ENCODE measurements around the gene ARHGAP33.

DNA sequence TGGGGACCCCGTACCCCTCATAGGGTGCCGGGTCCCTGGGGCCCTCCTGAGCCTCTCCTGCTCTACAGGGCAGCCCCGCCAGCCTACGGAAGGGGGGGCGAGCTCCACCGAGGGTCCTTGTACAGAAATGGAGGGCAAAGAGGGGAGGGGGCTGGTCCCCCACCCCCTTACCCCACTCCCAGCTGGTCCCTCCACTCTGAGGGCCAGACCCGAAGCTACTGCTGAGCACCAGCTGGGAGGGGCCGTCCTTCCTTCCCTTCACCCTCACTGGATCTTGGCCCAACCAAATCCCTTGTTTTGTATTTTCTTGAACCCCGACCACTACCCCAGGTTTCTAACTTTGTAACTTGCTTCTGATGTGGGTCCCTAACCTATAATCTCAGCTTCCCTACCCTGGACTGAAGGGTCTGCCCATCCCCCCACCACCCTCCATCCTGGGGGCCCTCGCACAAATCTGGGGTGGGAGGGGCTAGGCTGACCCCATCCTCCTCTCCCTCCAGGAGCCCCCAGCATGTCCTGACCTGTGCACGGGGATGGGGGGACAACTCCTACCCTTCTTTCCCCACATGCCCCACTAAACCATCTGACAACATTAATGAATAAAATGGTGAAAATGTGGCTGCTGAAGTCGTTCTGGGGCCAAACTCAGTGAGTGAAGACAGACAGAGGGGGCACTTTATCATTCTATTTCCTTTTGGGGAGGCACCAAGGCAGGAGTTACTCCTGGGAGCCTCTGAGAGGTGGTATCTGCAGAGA, 13.0 kb downstream of the ARHGAP33 start:
- TF ChIP-seq, protein P1, sequence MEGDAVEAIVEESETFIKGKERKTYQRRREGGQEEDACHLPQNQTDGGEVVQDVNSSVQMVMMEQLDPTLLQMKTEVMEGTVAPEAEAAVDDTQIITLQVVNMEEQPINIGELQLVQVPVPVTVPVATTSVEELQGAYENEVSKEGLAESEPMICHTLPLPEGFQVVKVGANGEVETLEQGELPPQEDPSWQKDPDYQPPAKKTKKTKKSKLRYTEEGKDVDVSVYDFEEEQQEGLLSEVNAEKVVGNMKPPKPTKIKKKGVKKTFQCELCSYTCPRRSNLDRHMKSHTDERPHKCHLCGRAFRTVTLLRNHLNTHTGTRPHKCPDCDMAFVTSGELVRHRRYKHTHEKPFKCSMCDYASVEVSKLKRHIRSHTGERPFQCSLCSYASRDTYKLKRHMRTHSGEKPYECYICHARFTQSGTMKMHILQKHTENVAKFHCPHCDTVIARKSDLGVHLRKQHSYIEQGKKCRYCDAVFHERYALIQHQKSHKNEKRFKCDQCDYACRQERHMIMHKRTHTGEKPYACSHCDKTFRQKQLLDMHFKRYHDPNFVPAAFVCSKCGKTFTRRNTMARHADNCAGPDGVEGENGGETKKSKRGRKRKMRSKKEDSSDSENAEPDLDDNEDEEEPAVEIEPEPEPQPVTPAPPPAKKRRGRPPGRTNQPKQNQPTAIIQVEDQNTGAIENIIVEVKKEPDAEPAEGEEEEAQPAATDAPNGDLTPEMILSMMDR (IDR thresholded peaks at IDR 0.05), result no peak
- TF ChIP-seq POLR2A (IDR thresholded peaks at IDR 0.05), result no peak
- no peak for TF ChIP-seq EP300 (IDR thresholded peaks at IDR 0.05)
- no peak for TF ChIP-seq POLR2AphosphoS5 (IDR thresholded peaks at IDR 0.05)

Measured in suprapubic skin (tissue), 4 donors.